ENCODE measurements around the gene SRCIN1.
"Not testable (repeated sequence)": the region's sequence is repeated elsewhere in the genome, so short reads cannot be mapped to it uniquely, and the experiment has no call there.

The SRCIN1 gene

DNA sequence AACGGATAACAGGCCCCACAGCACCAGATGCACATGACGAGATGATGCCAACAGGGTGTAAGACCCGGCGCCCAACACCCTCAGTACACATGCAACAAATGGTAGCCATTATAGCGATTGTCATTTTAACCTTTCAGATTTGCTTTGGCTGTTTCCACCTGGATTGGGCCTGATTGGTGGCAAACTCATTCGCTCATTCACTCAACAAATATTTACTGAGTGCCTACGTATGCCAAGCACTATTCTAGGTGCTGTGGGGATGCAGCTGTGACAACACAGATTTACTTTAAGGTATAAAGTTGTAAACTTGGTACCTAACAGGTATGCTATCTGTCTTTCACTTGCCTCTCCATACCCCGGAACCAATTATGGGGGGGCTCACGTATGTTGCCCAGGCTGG, 66.8 kb downstream of the SRCIN1 start:
- DNase-seq, result no peak

DNA sequence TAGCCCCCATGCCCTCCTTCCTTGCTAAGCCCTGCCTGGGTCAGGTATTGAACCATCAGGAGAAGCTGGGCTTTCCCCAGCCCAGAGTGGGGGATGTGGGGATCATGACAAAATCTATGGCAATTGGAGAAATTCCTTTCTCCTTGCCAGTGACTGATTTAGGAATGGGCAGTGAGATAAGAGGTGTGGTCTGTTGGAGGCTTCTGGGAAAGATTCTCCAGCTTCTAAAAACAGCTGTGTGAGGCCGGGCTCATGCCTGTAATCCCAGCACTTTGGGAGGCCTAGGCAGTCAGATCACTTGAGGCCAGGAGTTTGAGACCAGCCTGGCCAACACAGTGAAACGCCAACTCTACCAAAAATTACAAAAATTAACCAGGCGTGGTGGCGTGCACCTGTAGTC, 69.1 kb downstream of the SRCIN1 start:
- DNase-seq, result no peak

DNA sequence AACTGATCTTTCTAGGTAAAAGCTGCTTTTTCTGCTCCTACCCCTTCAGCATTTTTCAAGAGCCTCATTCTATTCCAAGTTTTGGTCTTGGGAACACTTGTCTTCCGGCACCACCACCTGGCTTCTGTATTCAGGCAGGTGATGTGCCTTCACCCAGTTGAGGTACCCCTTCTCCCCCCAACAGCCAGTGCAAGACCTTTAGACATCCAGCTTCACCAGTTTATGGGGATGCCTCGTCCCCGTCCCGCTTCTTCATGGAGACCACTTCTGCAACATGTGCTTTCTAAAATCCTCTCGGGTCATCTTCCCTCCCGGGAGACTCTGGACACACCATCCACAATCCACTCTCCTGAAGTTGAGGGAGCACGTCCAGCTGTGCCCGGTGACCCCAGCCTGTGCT, 69.9 kb downstream of the SRCIN1 start:
- no peak for DNase-seq

DNA sequence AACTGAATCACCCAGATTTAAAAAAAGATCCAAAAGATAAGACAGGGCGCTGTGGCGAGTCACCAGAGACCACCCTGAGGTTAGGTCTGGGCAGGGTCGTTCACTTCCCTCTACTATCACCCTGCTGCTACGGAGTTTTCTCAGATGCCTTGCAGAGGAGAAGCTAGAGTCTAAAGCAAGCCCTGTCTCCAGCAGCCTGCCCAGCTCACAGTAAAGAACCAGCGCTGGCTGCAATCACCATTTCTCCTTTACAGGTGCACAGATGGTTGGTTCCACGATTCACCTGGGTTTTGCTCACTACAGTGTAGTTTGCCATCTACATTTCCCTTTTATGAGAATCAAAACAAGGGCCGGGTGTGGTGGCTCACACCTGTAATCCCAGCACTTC, 71.3 kb downstream of the SRCIN1 start:
- no peak for DNase-seq

DNA sequence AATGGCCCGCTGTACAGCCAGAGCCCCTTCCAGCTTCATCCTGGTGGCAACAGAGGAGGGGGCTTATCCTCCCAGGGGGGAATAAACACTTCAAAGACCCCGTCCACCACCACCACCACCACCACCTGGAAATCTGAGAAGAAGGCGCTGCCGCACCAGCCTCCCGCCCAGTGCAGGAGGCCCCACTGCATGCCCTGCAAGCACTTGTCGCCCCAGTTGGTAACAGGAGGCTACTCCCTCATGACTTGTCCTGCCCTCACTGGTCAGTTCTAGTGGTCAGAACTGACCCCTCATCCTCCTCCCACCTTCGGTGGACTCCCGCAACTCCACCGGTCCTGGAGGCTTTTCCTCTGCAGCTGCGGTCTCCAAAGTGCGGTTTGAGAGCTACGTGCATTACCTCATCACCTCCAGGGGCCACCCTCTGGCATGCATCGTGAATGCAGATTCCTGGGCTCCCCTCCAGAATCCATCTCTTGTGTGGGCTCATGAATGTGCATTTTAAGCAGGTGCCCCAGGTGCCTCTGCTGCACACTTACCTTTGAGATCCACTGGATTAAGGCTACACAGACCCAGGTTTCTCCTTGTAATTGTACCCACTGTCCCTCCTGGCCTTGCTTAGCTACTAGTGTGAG, 71.8 kb downstream of the SRCIN1 start:
- no peak for DNase-seq

DNA sequence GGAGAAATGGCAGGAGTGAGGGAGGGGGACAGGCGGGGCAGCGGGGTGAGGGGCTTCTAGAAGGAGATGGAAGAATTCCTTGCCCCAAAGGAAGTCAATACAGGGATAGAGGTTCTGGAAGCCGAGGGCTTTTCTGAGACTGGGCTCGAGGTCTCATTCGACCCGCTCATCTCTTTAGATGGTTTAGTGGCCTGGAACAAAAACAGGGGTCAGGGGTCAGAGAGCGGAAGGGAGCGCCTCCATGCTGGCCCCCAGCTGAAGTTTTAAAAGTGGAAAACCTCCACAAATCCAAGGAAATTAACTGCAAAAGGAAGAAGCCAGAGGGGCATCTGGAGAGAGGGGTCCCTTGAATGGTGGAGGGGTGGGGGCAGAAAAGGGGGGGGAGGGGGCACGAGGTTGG, 72.5 kb downstream of the SRCIN1 start:
- DNase-seq, result no peak

DNA sequence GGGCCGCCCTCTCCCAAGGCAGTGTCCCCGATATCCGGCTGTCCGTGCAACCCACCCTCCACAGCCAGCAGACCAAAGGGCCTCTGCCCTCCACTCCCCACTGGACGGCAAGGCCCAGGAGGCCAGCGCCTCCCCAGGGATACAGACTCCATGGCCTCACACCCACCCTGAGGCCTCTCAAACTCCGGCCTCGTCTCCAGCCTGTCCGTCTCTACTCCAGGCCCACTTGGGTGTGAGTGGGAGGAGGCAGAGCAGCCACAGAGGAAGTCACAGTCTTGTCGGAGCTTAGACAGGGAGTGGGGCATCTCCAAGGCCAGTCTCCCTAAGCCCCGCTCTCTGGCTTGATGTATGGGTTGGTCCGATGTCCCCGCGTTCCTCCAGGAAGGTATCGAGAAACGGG, 73.3 kb downstream of the SRCIN1 start:
- no peak for DNase-seq

DNA sequence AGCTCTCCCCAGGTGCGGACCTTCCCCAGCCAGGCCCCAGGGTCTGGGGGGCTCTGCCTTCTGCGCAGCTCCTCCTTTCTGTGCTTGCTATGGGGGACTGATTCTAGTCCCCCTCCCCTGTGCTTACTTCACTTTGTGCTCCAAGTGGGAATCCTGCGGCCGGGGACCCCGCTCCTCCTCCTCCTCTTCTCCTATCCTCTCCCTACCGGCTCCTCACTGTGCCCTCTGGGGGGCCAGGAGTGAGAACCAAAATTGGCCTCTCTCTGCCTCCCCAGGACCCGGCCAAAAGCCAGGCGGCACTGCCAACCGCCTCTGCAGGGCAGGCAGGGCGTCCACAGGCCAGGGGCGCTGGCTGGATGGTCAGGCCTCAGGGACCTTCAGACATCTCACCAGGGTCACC, 74.0 kb downstream of the SRCIN1 start:
- not testable (repeated sequence) for DNase-seq

DNA sequence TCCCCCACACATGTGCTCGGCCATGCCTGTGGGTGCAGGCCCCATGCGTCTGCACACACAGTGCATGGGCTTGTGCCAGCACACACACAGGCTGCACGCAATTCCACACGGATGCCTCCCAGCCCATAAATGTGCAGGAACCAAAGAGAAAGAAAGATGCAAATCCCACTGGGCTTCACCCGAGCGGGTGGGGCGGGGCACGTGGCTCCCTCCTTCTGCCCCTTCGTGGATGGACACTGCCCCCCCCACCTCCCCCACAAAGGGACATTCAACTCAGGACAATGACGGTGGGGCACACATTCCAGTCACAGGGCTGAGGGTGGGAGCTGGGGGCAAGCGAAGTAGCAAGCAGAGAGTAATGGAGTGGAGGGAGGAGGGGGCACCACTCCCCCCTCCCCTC, 74.9 kb downstream of the SRCIN1 start:
- DNase-seq, result not testable (repeated sequence)

DNA sequence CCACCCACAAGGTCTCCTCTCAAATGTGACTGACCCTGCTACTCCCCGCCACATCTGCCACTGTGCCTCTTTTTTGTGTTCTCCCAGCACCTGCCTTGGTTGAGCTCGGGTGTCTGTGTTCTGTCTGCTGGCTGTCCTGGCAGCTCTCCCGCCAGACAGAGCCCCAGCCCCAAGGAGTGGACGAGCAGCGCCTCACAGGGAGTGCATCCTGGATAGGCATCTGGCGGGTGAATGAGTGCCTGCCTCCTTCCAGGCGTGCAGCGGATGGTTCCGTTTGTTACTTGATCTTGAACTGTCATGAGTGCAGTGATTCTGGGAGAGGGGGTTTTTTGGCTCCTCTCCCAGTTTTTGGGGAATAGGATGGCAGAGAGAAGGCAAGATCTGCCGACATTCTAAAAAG, 77.6 kb downstream of the SRCIN1 start:
- DNase-seq, result not testable (repeated sequence)

DNA sequence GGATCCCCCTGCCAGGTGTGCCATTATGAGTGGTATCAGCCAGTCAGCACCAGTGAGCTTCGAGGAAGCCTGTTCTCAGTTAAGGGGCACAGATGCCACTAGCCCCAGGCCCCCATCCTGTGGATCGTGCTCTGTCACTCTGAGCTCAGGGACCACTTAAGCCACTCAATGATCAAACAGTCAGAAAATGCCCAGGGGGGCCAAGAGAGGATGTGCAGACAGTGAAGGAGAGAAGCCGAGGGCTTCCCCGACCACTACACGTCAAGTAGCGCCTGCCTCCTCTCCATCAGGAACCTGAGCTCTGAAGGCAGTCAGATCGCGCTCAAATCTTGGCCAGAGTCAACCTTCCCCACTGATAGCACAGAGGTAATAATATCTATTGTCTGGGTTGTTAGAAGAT, 79.2 kb downstream of the SRCIN1 start:
- not testable (repeated sequence) for DNase-seq

DNA sequence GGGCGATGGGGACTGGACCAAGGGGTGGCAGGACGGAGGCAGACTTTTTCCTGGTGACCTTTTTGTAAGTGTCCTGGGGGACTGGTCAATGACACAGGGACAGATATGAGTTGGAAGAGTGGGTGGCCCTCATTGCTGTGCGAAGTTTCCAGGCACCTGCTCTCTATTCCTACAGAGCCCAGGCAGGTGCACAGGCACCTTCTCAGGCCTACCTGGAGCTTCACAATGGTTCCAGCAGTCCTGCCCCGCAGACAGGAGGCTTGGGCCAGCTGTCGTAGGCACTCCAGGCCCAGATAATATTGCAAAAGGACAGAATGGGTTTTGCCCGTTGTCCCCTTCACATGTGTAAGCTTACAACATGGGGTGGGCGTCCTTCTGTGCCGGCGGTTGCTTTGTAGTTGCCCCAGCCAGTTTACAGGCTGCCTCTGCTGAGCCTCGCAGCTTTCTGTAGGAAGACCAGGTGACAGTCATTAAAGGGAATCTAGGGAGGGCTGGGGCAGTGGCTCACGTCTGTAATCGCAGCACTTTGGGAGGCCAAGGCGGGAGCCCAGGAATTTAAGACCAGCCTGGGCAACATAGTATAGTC, 93.2 kb downstream of the SRCIN1 start:
- no peak for DNase-seq

DNA sequence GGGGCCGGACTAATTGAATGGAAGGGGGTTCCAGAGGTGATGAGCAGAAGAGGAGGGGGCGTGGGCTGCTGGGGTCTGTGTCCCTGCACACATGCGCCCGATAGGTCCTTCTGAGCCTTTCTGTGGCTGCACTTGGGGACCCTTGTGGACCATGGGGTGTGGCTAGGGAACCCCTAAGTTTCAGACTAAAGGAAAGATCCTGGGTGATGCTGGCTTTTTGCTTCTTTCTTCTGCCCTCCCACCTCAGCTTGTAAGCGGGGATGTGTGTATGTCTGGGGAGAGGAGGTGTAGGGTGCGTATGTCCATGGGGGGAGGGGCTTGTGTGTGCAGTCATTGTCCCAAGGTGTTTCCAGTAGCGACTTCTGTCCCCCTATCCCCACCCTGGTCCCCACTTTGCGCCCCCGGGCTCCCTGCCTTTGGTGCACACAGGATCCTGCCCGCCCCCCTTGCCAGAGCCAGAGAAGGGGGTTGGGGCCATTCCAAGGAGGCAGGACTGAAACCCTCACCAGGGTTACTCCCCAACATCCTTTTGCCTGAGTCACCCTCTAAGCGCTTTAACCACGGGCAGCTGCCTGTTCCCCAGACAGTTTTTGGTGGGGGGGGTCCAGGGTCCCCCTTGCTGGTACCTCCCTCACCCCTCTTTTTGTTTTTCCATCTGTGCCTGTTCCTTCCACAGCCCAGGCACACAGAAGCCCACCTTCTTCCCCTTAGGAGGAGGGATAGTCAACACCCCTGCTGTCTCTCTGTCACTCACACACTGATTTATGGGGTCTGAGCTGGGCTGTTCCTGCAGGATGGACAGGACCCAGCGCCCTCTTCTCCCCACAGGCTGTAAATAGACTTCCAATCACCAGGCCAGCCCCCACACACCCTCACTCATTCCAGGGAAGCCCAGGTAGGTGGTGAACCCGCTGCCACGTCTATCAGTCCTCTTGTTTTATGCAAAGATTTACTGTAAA, 94.3 kb downstream of the SRCIN1 start:
- DNase-seq, result peak in 1 of 2 experiments; percentile 26

DNA sequence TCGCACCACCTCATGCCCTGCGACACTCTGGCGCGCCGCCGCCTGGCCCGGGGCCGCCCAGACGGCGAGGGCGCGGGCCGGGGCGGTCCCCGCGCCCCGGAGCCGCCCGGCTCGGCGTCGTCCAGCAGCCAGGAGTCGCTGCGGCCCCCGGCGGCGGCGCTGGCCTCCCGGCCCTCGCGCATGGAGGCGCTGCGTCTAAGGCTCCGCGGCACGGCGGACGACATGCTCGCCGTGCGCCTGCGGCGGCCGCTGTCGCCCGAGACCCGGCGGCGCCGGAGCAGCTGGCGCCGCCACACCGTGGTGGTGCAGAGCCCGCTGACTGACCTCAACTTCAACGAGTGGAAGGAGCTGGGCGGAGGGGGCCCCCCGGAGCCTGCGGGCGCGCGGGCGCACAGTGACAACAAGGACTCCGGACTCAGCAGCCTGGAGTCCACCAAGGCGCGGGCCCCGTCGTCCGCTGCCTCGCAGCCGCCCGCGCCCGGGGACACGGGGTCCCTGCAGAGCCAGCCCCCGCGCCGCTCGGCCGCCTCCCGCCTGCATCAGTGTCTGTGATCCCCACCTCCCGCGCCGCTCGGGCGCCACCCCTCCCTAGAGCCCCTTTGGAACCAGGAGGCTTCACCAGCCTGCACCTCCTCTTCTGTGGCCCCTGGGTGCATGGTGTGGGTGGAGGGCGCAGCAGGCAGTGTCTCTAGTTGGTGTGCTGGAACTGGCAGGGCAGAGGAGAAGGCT, 95.2 kb downstream of the SRCIN1 start:
- DNase-seq, result no peak

DNA sequence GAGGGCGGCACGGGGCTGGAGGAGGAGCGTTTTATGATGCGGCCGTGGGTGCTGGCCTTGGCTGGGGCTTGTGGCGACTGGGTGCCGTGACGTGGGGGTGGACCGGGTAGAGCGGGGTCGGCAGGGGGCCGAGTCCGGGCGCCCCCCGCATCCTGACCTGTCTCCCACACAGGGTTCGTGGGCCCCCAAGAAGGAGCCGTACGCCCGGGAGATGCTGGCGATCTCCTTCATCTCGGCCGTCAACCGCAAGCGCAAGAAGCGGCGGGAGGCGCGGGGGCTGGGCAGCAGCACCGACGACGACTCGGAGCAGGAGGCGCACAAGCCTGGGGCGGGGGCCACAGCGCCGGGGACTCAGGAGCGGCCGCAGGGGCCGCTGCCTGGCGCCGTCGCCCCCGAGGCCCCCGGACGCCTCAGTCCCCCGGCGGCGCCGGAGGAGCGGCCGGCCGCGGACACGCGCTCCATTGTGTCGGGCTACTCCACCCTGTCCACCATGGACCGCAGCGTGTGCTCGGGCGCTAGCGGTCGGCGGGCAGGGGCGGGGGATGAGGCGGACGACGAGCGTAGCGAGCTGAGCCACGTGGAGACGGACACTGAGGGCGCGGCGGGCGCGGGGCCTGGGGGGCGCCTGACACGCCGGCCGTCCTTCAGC, 95.9 kb downstream of the SRCIN1 start:
- no peak for DNase-seq

DNA sequence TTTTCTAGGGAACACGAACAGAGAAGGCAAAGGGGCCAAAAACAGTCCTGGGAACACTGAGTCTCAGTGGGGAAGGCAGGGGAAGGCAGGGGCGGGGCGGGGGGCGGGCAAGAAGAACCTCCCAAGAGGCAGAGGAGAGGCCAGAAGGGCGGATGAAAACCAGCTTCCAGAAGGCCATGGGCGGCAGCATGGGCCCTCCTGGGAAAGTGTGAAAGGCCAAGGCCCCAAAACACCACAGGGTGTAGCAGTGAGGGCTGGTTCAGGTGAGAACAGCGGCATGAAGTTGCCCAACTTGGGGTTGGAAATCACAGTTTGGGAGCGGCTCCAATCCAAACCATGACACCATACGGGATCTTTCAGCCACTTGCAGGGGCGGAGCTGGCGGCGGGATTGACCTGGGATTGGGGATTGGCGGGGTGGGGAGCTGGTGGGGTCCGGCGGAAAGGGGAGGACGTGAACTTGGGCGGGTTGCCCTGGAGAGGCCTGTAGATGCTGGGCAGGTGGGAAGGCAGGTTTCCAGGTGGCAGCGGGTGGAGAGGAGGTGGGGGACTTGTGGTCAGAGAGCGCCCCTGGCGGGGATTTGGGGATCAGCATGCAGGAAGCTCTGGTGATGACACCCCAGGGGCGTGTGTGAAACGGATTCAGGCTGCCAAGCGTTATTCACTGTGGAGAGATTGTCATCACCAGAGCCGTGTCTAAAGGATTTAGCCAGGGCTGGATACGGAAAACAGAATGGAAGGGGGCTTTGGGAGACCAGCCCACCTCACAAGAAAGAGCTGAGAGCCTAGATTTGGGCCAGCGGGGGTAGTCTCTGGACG, 96.6 kb downstream of the SRCIN1 start:
- no peak for DNase-seq

DNA sequence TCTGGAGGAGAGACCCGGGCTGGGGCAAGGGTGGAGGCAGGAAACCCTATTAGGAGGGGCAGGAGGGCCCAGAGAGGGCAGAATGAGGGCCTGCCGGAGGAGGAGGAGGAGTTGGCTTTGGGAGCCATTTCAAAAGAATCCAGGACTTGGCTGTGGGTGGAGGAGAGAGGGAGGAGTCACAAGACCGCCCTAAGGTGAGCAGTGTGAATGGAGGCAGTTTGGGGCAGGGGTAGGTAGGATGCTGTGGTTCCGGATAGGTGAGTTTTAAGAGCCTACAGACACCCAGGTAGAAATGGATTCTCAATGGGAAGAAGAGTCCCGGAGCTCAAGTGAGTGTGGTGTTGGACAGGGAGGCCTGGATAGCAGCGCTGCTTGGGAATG, 97.2 kb downstream of the SRCIN1 start:
- DNase-seq, result no peak

DNA sequence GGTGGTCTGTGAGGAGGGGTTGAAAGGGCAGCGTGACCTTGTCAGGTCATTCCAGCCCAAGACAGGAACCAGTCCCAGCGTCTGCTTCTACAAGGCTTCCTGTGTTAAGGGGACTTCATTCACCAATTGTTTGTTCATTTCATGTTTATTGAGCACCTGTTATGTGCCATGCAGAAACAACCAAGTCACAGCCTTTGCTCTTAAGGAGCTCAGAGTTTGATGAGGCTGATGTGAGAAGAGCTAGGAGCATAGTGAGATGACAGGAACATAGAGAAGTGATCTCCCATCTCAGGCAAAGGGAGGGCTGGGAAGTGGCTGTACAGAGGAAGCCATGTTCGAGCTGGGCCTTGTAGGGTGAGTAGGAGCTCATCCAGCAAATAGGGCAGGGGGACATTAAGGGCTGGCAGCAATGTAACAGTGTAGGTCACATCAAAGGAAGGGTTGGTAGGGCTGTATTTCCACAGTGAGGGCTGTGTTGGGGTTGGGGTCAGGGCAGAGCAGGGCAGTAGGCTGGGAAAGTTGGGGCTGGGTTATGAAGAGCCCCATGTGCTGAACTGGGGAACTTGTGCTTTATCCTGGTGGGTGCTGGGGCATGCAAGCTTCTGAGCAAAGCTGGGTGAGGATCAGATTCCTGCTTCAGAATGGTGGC, 97.7 kb downstream of the SRCIN1 start:
- DNase-seq, result no peak

DNA sequence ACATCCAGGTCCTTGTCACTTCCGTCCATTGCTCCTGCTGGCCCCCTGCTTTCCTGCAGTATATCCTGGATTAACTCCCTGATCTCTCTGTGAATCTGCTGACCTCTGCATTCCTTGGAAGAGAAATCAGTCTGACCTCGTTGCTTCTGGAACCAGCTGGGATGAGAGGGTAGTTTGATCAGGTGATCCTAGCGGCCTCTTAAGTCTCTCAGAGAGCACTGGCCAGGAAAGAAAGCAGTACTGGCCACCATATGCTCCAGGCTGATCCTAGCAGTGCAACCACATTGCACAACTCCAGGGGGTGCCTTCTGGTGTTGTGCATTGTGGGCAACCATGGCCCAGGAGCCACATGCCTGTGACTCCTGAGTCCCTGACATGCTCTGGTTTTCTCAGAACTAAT, 98.3 kb downstream of the SRCIN1 start:
- DNase-seq, result no peak

DNA sequence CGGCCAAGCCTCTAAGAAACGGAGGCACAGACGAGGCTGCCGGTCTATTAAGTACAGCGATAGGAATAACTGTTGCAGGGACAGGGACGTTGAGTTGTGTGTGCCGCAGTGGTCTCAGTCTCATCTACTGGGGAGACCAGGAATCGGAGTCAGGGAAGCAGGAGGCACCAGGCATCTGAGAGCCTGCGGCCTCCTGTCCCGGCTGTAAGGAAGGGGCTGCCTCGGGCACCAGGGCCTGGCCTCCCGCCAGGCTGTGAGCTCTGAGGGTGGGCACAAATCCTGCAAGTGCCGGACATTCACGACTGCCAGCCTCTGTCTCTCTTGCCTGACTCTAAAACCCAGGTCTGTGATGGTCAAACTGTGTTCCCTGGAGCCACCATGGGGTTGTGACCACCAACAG, 101.5 kb downstream of the SRCIN1 start:
- DNase-seq, result no peak

DNA sequence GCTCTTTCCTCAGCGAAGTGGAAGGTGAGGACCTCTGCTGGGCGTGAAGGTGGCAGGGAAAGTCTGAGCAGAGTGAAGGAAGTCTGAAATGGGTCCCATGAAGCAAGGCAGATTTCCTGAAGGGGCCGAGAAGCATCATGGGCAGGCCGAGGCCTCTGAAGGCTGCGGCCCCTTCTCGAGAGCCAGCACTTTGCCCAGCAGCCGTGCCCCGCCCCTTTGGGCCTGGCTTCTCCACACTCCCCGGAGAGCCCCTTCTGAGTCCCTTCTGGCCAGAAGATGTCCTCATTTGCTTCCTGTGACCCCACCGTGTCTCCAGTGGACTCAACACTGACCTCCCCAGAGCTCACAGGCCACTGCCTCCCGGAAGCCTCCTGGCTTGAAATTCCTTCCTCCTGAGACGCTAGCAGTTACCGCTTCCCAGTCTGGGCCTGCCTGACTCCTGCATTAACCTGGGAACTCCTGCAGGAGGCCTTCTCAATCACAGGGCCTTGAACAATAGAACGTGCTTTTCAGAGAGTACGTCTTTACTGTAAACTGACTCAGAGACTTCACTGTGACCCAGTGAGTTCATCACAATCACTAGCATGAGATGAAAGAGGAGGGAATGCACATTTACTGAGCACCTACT, 102.4 kb downstream of the SRCIN1 start:
- DNase-seq, result not testable (repeated sequence)

All from SW 1271 (cell line).